Right cardiac atrium (tissue), 5 donors: ENCODE measurements around the gene SH3BGRL. TPM values are rescaled to one million over a fixed set of nuclear protein-coding genes. Genes with fewer than 3 reads are reported as not detected.

Source experiments
- ATAC-seq, 2 donors: fragments of 200-7000 bp; cut with Tn5 transposase; one replicate each; pipeline versions ENCODE4 v1.8.0 to v1.9.1; 2020; ENCODE audit warnings: moderate library complexity in 2 of 2, mild to moderate bottlenecking in 1 of 2
- DNase-seq, 3 donors: peaks; one replicate each; pipeline ENCODE4 v3.0.0-alpha.2; 2020
- H3K27ac ChIP-seq: one replicate; pipeline ENCODE4 v1.5.1; 2013; ENCODE audit warnings: mild to moderate bottlenecking, low read length, control low read depth, moderate library complexity
- H3K27me3 ChIP-seq: one replicate; pipeline ENCODE4 v1.6.1; 2013; ENCODE audit not compliant: control insufficient read depth, insufficient read depth
- H3K4me1 ChIP-seq: one replicate; pipeline ENCODE4 v1.6.1; 2013; ENCODE audit warnings: low read length; ENCODE audit not compliant: control insufficient read depth, insufficient read depth
- H3K4me3 ChIP-seq: one replicate; pipeline ENCODE4 v1.5.1; 2013; ENCODE audit warnings: low read length, control low read depth
- H3K9me3 ChIP-seq: one replicate; pipeline ENCODE4 v1.6.1; 2013; ENCODE audit warnings: low read length; ENCODE audit not compliant: control insufficient read depth
- WGBS: extraction: QIAGEN DNeasy Blood & Tissue Kit; methylation state at CpG from one replicate; pipeline ENCODE4 v1.1.7; 2013; 5-methylcytosine and 5-hydroxymethylcytosine counted together
- intact Hi-C, 4 donors: fragments of 100-400 bp; cut with DNase I; formaldehyde crosslinking; loops; one replicate each; pipeline versions ENCODE4 v1.11.0 to v1.14.0; 2022 to 2023
- polyA plus RNA-seq: library from polyadenylated mRNA; stranded (reverse); fragments of 200-250 nt; gene quantifications from one replicate; pipeline ENCODE4 v1.2.3, GENCODE V29; 2013
- total RNA-seq, 4 donors: library from RNA; stranded (reverse); fragmentation: NEBNext Ultra II Directional; extraction: Animal tissue kit (Norgen Biotek cat#: 25700); gene quantifications; one replicate each; pipeline ENCODE4 v1.2.1, GENCODE V29; 2021
- donor health status: healthy with polysubstance abuse.
- donor health status: DM: no; HTN: yes; CAD: no.
- donor health status: DM: no; HTN: no; CAD: no.
- donor health status: DM: no; HTN: yes; CAD: no; lungs with severe emphysema.
- donor health status: DM: yes; HTN: yes; CAD: no.

The SH3BGRL gene
- total and polyA plus RNA-seq, 5 donors: 57.7 to 76.7 (median 65.6) TPM

- no peak overlapping the region for H3K27ac ChIP-seq
- no peak for ATAC-seq
These were observed 57.3 kb downstream of the SH3BGRL start for GRCh38 chrX:81259020-81259713.

DNA sequence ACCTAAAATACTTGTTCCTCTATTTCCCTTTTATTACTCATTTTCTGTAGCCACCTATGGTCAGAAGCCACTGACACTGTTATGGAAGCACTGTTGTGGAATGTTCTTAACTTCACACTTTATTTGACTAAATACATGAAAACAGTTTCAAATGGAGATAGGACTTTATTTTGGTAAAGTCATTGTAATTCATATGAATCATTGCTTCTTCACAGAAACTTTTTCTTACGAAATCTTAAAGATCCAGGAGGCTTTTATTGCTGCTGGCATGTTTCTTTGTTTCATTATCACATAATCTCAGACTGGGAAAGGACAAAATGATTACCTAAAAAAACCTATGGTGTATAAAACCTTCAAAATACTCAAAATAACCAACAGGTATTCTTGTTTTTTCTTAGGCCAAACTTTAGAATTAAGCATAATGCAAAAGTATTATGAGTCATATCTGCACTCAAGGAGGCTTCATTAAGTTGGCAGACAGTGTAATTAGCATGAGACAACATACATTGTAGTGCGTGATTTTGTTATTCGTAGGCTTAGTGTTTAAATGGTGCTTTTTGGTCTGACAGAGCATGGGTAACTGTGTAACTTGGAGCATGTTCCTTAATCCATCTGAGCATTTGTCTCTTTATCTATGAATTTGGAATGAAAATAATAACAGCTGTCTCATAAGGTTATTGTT, 58.0 kb downstream of the SH3BGRL start:
- ATAC-seq: no peak
- no peaks in the 10 kb centered on the region for H3K9me3 ChIP-seq
- intact Hi-C loops: no loop called here
- no peak overlapping the region for H3K27ac ChIP-seq
- 82% methylated on average over 3 of the region's 3 CpGs for WGBS
- H3K4me3 ChIP-seq: no peak overlapping the region
- no peaks in the 10 kb centered on the region for H3K27me3 ChIP-seq
- H3K4me1 ChIP-seq: no peaks in the 10 kb centered on the region
- no peak for DNase-seq

More at GRCh38 chrX:81259020-81259713, 57.3 kb downstream of the SH3BGRL start:
- intact Hi-C loops: no loop called here
- no peaks in the 10 kb centered on the region for H3K27me3 ChIP-seq
- no peak overlapping the region for H3K4me3 ChIP-seq
- WGBS: 33% methylated on average over 1 of the region's 1 CpG
- no peaks in the 10 kb centered on the region for H3K9me3 ChIP-seq
- H3K4me1 ChIP-seq: no peaks in the 10 kb centered on the region
- no peak for DNase-seq

GRCh38 chrX:81261576-81261975, 59.7 kb downstream of the SH3BGRL start:
- no peaks in the 10 kb centered on the region for H3K4me1 ChIP-seq
- H3K27ac ChIP-seq: no peak overlapping the region
- ATAC-seq: no peak
- WGBS: 72% methylated on average over 2 of the region's 2 CpGs
- H3K9me3 ChIP-seq: no peaks in the 10 kb centered on the region
- intact Hi-C loops: no loop called here
- DNase-seq: no peak
- H3K27me3 ChIP-seq: no peaks in the 10 kb centered on the region
- no peak overlapping the region for H3K4me3 ChIP-seq

- Histone ChIP-seq H3K27me3 (no peaks in the 10 kb centered on the region), H3K9me3 (no peaks in the 10 kb centered on the region), H3K4me3 (no peak overlapping the region), H3K27ac (no peak overlapping the region), H3K4me1 (no peaks in the 10 kb centered on the region)
- no peak for ATAC-seq
- intact Hi-C loops: no loop called here
- WGBS: 73% methylated on average over 2 of the region's 2 CpGs
- no peak for DNase-seq
These were observed 61.2 kb downstream of the SH3BGRL start for GRCh38 chrX:81263059-81263458.

DNA sequence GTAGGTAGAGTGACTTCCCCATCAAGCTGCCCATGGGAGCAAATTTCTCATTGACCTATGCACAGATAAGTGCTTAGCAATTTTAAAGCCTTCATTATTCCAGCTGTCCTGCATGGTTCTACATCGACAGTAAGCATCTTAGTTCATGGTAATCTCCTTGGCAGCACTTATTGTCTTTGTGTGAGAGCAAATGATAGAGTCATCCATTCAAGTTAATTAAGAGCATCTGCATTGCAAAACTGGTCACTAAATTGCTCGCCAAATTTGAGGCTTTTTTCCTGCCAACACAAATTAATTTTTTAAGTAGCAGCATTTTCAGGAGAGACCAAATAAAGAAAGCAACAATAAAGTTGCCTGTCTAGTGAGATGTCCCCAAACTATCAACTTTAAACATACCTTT, 76.7 kb downstream of the SH3BGRL start:
- Histone ChIP-seq H3K4me3 (no peak overlapping the region), H3K4me1 (no peaks in the 10 kb centered on the region), H3K27me3 (no peaks in the 10 kb centered on the region), H3K27ac (no peak overlapping the region), H3K9me3 (no peaks in the 10 kb centered on the region)
- 69% methylated on average over 2 of the region's 2 CpGs for WGBS
- intact Hi-C loops: no loop called here
- DNase-seq: no peak
- no peak for ATAC-seq

DNA sequence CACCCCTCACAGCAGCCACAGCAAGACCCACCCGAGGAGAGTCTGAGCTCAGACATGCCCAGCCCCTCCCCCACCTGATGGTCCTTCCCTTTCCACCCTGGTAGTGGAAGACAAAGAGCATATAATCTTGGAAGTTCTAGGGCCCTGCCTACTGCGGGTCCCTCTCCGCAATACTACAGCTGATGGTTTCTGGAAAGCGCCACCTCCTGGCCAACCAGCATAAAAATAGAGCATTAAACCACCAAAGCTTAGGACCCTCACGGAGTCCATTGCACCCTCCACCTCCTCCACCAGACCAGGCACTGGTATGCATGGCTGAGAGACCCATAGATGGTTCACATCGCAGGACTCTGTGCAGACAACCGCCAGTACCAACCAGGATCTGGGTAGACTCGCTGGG, 78.2 kb downstream of the SH3BGRL start:
- DNase-seq (no peak), ATAC-seq (no peak)
- WGBS: 94% methylated on average over 8 of the region's 8 CpGs
- Histone ChIP-seq H3K4me1 (no peaks in the 10 kb centered on the region), H3K9me3 (no peaks in the 10 kb centered on the region), H3K27ac (no peak overlapping the region), H3K4me3 (no peak overlapping the region), H3K27me3 (no peaks in the 10 kb centered on the region)
- intact Hi-C loops: no loop called here

DNA sequence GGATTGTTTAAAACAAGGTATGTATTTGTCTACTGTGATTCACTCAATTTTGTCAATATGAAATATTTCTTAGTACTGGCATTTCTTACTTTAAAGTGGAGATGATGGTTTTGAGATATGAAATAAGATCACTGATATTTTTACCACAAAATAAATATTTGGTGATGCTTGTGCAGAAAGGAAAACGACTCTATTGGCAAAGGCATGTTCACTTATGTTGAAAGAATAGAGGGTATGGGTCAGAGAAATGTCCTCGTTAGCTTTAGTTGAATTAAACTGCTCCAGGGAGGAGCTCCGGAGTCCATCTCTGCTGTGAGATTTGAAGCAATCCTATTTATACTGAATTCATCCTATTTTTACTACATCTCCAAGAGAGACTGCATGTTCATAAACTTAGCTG, 84.2 kb downstream of the SH3BGRL start:
- DNase-seq: no peak
- Histone ChIP-seq H3K27me3 (no peaks in the 10 kb centered on the region), H3K27ac (no peak overlapping the region), H3K4me1 (no peaks in the 10 kb centered on the region), H3K9me3 (no peaks in the 10 kb centered on the region), H3K4me3 (no peak overlapping the region)
- ATAC-seq: no peak
- intact Hi-C loops: no loop called here
- WGBS: 92% methylated on average over 3 of the region's 3 CpGs

DNA sequence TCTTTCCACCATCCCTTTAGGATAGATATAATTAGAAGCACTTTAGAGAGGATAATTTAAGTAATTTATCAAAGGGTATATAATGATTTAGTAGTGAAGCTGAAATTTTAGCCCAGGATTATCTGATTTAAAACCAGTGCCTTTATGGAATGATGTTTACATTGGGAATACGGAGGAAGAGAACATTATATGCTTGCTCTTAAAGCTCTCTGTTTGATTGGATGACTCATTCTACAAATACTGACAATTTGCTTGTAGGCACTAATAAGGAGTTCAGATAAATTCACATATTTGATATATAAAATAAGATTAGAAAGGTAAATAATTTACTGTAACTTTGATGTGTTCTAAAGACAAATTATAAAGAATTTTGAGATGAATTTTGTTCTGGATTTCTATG, 84.7 kb downstream of the SH3BGRL start:
- ATAC-seq (no peak), DNase-seq (no peak)
- WGBS: 93% methylated on average over 1 of the region's 1 CpG
- Histone ChIP-seq H3K4me1 (no peaks in the 10 kb centered on the region), H3K27me3 (no peaks in the 10 kb centered on the region), H3K27ac (no peak overlapping the region), H3K4me3 (no peak overlapping the region), H3K9me3 (no peaks in the 10 kb centered on the region)
- intact Hi-C loops: no loop called here

GRCh38 chrX:81291996-81292395, 90.1 kb downstream of the SH3BGRL start:
- Histone ChIP-seq H3K9me3 (no peaks in the 10 kb centered on the region), H3K27ac (no peak overlapping the region), H3K27me3 (no peaks in the 10 kb centered on the region), H3K4me3 (no peak overlapping the region), H3K4me1 (no peaks in the 10 kb centered on the region)
- DNase-seq (no peak), ATAC-seq (no peak)
- 93% methylated on average over 2 of the region's 2 CpGs for WGBS
- intact Hi-C loops: no loop called here

GRCh38 chrX:81294101-81294500, 92.2 kb downstream of the SH3BGRL start:
- 97% methylated on average over 2 of the region's 2 CpGs for WGBS
- ATAC-seq: no peak

GRCh38 chrX:81301877-81302276, 100.0 kb downstream of the SH3BGRL start:
- no peak for DNase-seq
- intact Hi-C loops: no loop called here
- 100% methylated on average over 1 of the region's 1 CpG for WGBS
- Histone ChIP-seq H3K27me3 (no peaks in the 10 kb centered on the region), H3K4me3 (no peak overlapping the region), H3K9me3 (no peaks in the 10 kb centered on the region), H3K27ac (no peak overlapping the region), H3K4me1 (no peaks in the 10 kb centered on the region)
- ATAC-seq: no peak

More at GRCh38 chrX:81294101-81294500, 92.2 kb downstream of the SH3BGRL start:
- H3K9me3 ChIP-seq: no peaks in the 10 kb centered on the region
- DNase-seq: no peak
- intact Hi-C loops: no loop called here
- no peak overlapping the region for H3K27ac ChIP-seq
- no peak overlapping the region for H3K4me3 ChIP-seq
- H3K4me1 ChIP-seq: no peaks in the 10 kb centered on the region
- no peaks in the 10 kb centered on the region for H3K27me3 ChIP-seq
